Upper lobe of right lung (tissue), 1 donor: Measurements from ENCODE around the gene ADAM10. TPM values are rescaled to one million over a fixed set of nuclear protein-coding genes. Genes with fewer than 3 reads are reported as not detected.
A peak's percentile ranks its signal among the peaks of the same experiment; 100 is the strongest.

Experiments
- ATAC-seq: fragments of 200-7000 bp; cut with Tn5 transposase; one replicate; pipeline ENCODE4 v1.9.1; 2020; ENCODE audit warnings: mild to moderate bottlenecking, moderate library complexity
- DNase-seq: peaks from one replicate; pipeline ENCODE4 v3.0.0-alpha.2; 2020
- H3K27ac ChIP-seq: fragments of 200-600 bp; one replicate; pipeline ENCODE4 v1.8.0; 2022
- H3K27me3 ChIP-seq: fragments of 200-600 bp; one replicate; pipeline ENCODE4 v1.8.0; 2022; ENCODE audit warnings: mild to moderate bottlenecking
- H3K36me3 ChIP-seq: fragments of 200-600 bp; one replicate; pipeline ENCODE4 v1.8.0; 2022
- H3K4me1 ChIP-seq: fragments of 200-600 bp; one replicate; pipeline ENCODE4 v1.8.0; 2022
- H3K4me3 ChIP-seq: fragments of 200-600 bp; one replicate; pipeline ENCODE4 v1.8.0; 2022; ENCODE audit warnings: mild to moderate bottlenecking
- H3K9me3 ChIP-seq: fragments of 200-600 bp; one replicate; pipeline ENCODE4 v1.8.0; 2022
- CTCF ChIP-seq: fragments of 200-600 bp; IDR thresholded peaks from one replicate; pipeline ENCODE4 v1.8.0; 2022; ENCODE audit warnings: antibody characterized with exemption
- intact Hi-C: fragments of 100-400 bp; cut with DNase I; formaldehyde crosslinking; loops from one replicate; pipeline ENCODE4 v1.11.0; 2022
- total RNA-seq: library from RNA; stranded (reverse); fragmentation: NEBNext Ultra II Directional; extraction: Animal tissue kit (Norgen Biotek cat#: 25700); gene quantifications from one replicate; pipeline ENCODE4 v1.2.1, GENCODE V29; 2021
- donor health status: DM: no; HTN: yes; CAD: no; lungs with severe emphysema.

ADAM10 gene
- total RNA-seq, 1 donor from 2014 or later, result 139 TPM

GRCh38 chr15:58639002-58639756 lies 110.3 kb downstream of the ADAM10 start:
- H3K27ac ChIP-seq, result no peak overlapping the region
- no peaks in the 10 kb centered on the region for H3K27me3 ChIP-seq
- peaks cover 46% of the 10 kb centered on the region for H3K36me3 ChIP-seq
- intact Hi-C loops, result no loop called here
- H3K9me3 ChIP-seq, result no peaks in the 10 kb centered on the region
- DNase-seq (no peak), ATAC-seq (no peak)
- TF ChIP-seq CTCF, result no peak
- H3K4me1 ChIP-seq, result no peaks in the 10 kb centered on the region
- H3K4me3 ChIP-seq, result no peak overlapping the region

- H3K27ac ChIP-seq, result no peak overlapping the region
- no peak overlapping the region for H3K4me3 ChIP-seq
- H3K9me3 ChIP-seq, result no peaks in the 10 kb centered on the region
- intact Hi-C loops, result no loop called here
- no peaks in the 10 kb centered on the region for H3K27me3 ChIP-seq
- DNase-seq (no peak), ATAC-seq (no peak)
- H3K4me1 ChIP-seq, result peaks cover 5% of the 10 kb centered on the region
- no peak for TF ChIP-seq CTCF
- peaks cover 14% of the 10 kb centered on the region for H3K36me3 ChIP-seq
Observed at GRCh38 chr15:58632789-58633188, 116.7 kb downstream of the ADAM10 start.

- H3K4me3 ChIP-seq, result no peak overlapping the region
Observed at GRCh38 chr15:58631319-58631718, 118.2 kb downstream of the ADAM10 start.

GRCh38 chr15:58629625-58630024 lies 119.9 kb downstream of the ADAM10 start:
- Histone ChIP-seq H3K4me1 (peaks cover 10% of the 10 kb centered on the region), H3K4me3 (no peak overlapping the region), H3K27me3 (no peaks in the 10 kb centered on the region), H3K27ac (no peak overlapping the region), H3K9me3 (no peaks in the 10 kb centered on the region), H3K36me3 (peaks cover 9% of the 10 kb centered on the region)
- ATAC-seq (no peak), DNase-seq (no peak)
- no peak for TF ChIP-seq CTCF
- intact Hi-C loops, result no loop called here

More at GRCh38 chr15:58631319-58631718, 118.2 kb downstream of the ADAM10 start:
- TF ChIP-seq CTCF, result no peak
- peaks cover 18% of the 10 kb centered on the region for H3K36me3 ChIP-seq
- H3K27me3 ChIP-seq, result no peaks in the 10 kb centered on the region
- no peak for DNase-seq
- H3K27ac ChIP-seq, result no peak overlapping the region
- peaks cover 10% of the 10 kb centered on the region for H3K4me1 ChIP-seq
- intact Hi-C loops, result no loop called here
- H3K9me3 ChIP-seq, result no peaks in the 10 kb centered on the region
- ATAC-seq, result no peak

- peak overlapping the region; percentile 78 for H3K27ac ChIP-seq
- no peaks in the 10 kb centered on the region for H3K9me3 ChIP-seq
- ATAC-seq (peak; percentile 24), DNase-seq (no peak)
- H3K27me3 ChIP-seq, result no peaks in the 10 kb centered on the region
- intact Hi-C loops, result no loop called here
- no peak for TF ChIP-seq CTCF
- peak overlapping the region; percentile 34 for H3K4me3 ChIP-seq
- H3K36me3 ChIP-seq, result peaks cover 9% of the 10 kb centered on the region
- H3K4me1 ChIP-seq, result peaks cover 10% of the 10 kb centered on the region
Observed at GRCh38 chr15:58628206-58628947, 121.1 kb downstream of the ADAM10 start.
